ENCODE results near the gene CELA3A. TPM values are rescaled to one million over a fixed set of nuclear protein-coding genes. Genes with fewer than 3 reads are reported as not detected.

Gene CELA3A
- total RNA-seq, 1 experiment from 2014 or later = not detected

DNA sequence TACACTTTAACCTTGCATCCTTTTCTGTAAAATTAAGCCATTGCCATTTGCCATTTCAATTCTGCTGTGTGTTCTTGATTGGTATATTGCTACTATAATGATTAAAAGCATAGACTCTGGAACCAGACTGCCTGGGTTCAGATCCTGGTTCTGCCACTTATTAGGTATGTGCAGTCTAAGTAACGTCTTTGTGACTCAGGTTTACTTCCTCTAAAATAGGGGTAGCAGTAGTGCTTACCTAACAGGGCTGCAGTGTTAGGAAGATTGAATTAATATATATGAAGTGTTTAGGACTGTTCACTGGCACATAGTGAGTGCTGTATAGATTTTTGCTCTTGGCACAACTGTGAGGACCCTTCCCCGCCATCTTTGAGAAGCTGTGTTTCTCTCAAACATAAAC, 55.5 kb downstream of the CELA3A start:
- H3K4me3 ChIP-seq (ENCODE audit: low read depth, low read length, poor library complexity, severe bottlenecking) = no peak overlapping the region
- H3K36me3 ChIP-seq (ENCODE audit: insufficient read depth, low read length, poor library complexity, severe bottlenecking) = peaks cover 10% of the 10 kb centered on the region
- H3K4me1 ChIP-seq (ENCODE audit: insufficient read depth, low read length, poor library complexity, severe bottlenecking) = peaks cover 14% of the 10 kb centered on the region
- no TSS peak for BruUV-seq (replicated peaks)
- H3K27me3 ChIP-seq (replicated peaks; ENCODE audit: insufficient read depth, low read depth, low read length, poor library complexity) = no peaks in the 10 kb centered on the region
- ChIA-PET CTCF (no interaction called here), POLR2A (ENCODE audit: low non-redundant PET) (no interaction called here)
- no peak for DNase-seq (ENCODE audit: low spot score)
- intact Hi-C loops (cut with micrococcal nuclease; ENCODE audit: unreplicated experiment) = no loop called here
- no peaks in the 10 kb centered on the region for H3K9me3 ChIP-seq (ENCODE audit: low read depth, low read length, poor library complexity, severe bottlenecking)
- H3K27ac ChIP-seq (ENCODE audit: low read depth, low read length, poor library complexity, severe bottlenecking) = no peak overlapping the region
- TF ChIP-seq CTCF (conservative IDR thresholded peaks at IDR 0.05; ENCODE audit: low read depth, low read length) = no peak

DNA sequence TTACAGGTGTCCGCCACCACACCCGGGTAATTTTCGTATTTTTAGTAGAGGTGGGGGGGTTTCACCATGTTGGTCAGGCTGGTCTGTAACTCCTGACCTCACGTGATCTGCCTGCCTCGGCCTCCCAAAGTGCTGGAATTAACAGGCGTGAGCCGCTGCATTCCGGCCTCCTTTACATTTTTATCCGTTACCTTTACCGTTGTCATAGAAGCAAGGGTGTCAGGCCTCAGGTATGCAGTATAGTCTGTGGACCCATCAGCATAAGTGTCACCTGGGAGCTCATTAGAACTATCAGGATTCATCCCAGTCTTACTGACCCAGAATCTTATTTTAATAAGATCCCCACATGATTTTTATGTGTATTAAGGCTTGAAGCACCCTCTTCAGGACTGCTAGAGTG, 56.4 kb downstream of the CELA3A start:
- no peak for DNase-seq (ENCODE audit: low spot score)
- H3K4me3 ChIP-seq (ENCODE audit: low read depth, low read length, poor library complexity, severe bottlenecking) = no peak overlapping the region
- ChIA-PET POLR2A (ENCODE audit: low non-redundant PET) (no interaction called here), CTCF (interaction anchor here (0.6 kb wide), 1 partner anchor 36 kb away, joined by 5 read pairs; no protein-coding TSS in a partner anchor)
- H3K36me3 ChIP-seq (ENCODE audit: insufficient read depth, low read length, poor library complexity, severe bottlenecking) = peaks cover 10% of the 10 kb centered on the region
- no peaks in the 10 kb centered on the region for H3K27me3 ChIP-seq (replicated peaks; ENCODE audit: insufficient read depth, low read depth, low read length, poor library complexity)
- BruUV-seq (replicated peaks) = no TSS peak
- intact Hi-C loops (cut with micrococcal nuclease; ENCODE audit: unreplicated experiment) = no loop called here
- H3K9me3 ChIP-seq (ENCODE audit: low read depth, low read length, poor library complexity, severe bottlenecking) = no peaks in the 10 kb centered on the region
- TF ChIP-seq EZH2 (IDR thresholded peaks at IDR 0.05; ENCODE audit: borderline replicate concordance, low read depth, low read length, poor library complexity, severe bottlenecking) = no peak
- TF ChIP-seq CTCF (conservative IDR thresholded peaks at IDR 0.05; ENCODE audit: low read depth, low read length) = no peak
- peaks cover 16% of the 10 kb centered on the region for H3K4me1 ChIP-seq (ENCODE audit: insufficient read depth, low read length, poor library complexity, severe bottlenecking)
- no peak overlapping the region for H3K27ac ChIP-seq (ENCODE audit: low read depth, low read length, poor library complexity, severe bottlenecking)

Other genes starting within 250 kb of the CELA3A start
- gene USP48, start 218.5 kb upstream of the CELA3A start, total RNA-seq (2021) = 74.1 and 74.6 TPM in 2 replicates
- gene LDLRAD2, start 189.4 kb upstream of the CELA3A start, total RNA-seq (2021) = not detected in 2 replicates
- 10.4 and 19.8 TPM in 2 replicates for gene HSPG2, start 64.3 kb upstream of the CELA3A start, total RNA-seq (2021)
- gene CELA3B, start 24.6 kb upstream of the CELA3A start, total RNA-seq (2021) = not detected in 2 replicates
- 188 and 198 TPM in 2 replicates for gene CDC42, start 51.1 kb downstream of the CELA3A start, total RNA-seq (2021)
- not detected in 2 replicates for gene WNT4, start 141.4 kb downstream of the CELA3A start, total RNA-seq (2021)